OCI-LY7 (cell line): ENCODE data around the gene TRAF4. TPM values are rescaled to one million over a fixed set of nuclear protein-coding genes. Genes with fewer than 3 reads are reported as not detected.
A peak's percentile ranks its signal among the peaks of the same experiment; 100 is the strongest.

Experiments
- BruUV-seq: library from RNA; stranded (reverse); fragments of 400-500 nt; replicated peaks from 2 replicates; lab custom pipeline; 2021; lab: Mats Ljungman, UMichigan
- CTCF ChIA-PET: fragments of 300-600 bp; sonication (Branson Sonifier 250); formaldehyde crosslinking; loops from one replicate; lab custom pipeline; 2022; ENCODE audit warnings: antibody characterized with exemption; ENCODE audit not compliant: unreplicated experiment; lab: Charles Lee
- POLR2A ChIA-PET: fragments of 300-600 bp; sonication (Branson Sonifier 250); formaldehyde crosslinking; loops from one replicate; lab custom pipeline; 2022; ENCODE audit warnings: antibody characterized with exemption; lab: Charles Lee
- DNase-seq: peaks from one replicate; pipeline ENCODE4 v3.0.0-alpha.2; 2015; ENCODE audit warnings: low spot score
- H2AFZ ChIP-seq: fragments of 200-600 bp; sonication (generic), shearing (Covaris generic); 2 replicates; pipeline ENCODE4 v1.6.1; 2014; ENCODE audit warnings: mild to moderate bottlenecking, antibody characterized with exemption, low read length, moderate library complexity
- H3K27ac ChIP-seq: fragments of 200-600 bp; sonication (generic); 2 replicates; pipeline ENCODE4 v1.5.1; 2014; ENCODE audit warnings: mixed run types, low read depth, mild to moderate bottlenecking, moderate library complexity, low read length, inconsistent platforms; ENCODE audit not compliant: poor library complexity, severe bottlenecking
- H3K36me3 ChIP-seq: fragments of 200-600 bp; sonication (generic); 2 replicates; pipeline ENCODE4 v1.6.1; 2014; ENCODE audit warnings: mild to moderate bottlenecking, antibody characterized with exemption, low read length, moderate library complexity, mixed read lengths; ENCODE audit not compliant: insufficient read depth
- H3K4me1 ChIP-seq: fragments of 200-600 bp; sonication (generic); 2 replicates; pipeline ENCODE4 v1.5.1; 2014; ENCODE audit warnings: mild to moderate bottlenecking, low read length; ENCODE audit not compliant: insufficient read depth, poor library complexity, severe bottlenecking
- H3K4me2 ChIP-seq: fragments of 200-600 bp; sonication (generic); 2 replicates; pipeline ENCODE4 v1.6.1; 2014; ENCODE audit warnings: mild to moderate bottlenecking, low read length
- H3K4me3 ChIP-seq: fragments of 200-600 bp; sonication (generic); 2 replicates; pipeline ENCODE4 v1.5.1; 2014; ENCODE audit warnings: mild to moderate bottlenecking, low read depth, low read length; ENCODE audit not compliant: poor library complexity, severe bottlenecking
- H3K79me2 ChIP-seq: fragments of 200-600 bp; sonication (generic); 2 replicates; pipeline ENCODE4 v1.6.1; 2016; ENCODE audit warnings: low read depth, mild to moderate bottlenecking, low read length, moderate library complexity, mixed read lengths; ENCODE audit not compliant: insufficient read depth
- H3K9me2 ChIP-seq: fragments of 200-600 bp; sonication (generic); 2 replicates; pipeline ENCODE4 v1.6.1; 2016; ENCODE audit warnings: mild to moderate bottlenecking, low read length, mixed read lengths; ENCODE audit not compliant: insufficient read depth
- H3K9me3 ChIP-seq: fragments of 200-600 bp; sonication (generic); 2 replicates; pipeline ENCODE4 v1.6.1; 2014; ENCODE audit warnings: mild to moderate bottlenecking, mixed run types, low read length, mixed read lengths
- H4K20me1 ChIP-seq: fragments of 200-600 bp; sonication (generic); 2 replicates; pipeline ENCODE4 v1.6.1; 2014; ENCODE audit warnings: mild to moderate bottlenecking, antibody characterized with exemption, low read length, moderate library complexity, mixed read lengths; ENCODE audit not compliant: insufficient read depth
- CTCF ChIP-seq: fragments of 200-600 bp; sonication (generic); conservative IDR thresholded peaks from 2 replicates; pipeline ENCODE4 v1.5.1; 2014; ENCODE audit warnings: mild to moderate bottlenecking, antibody characterized with exemption, low read length, moderate library complexity, mixed read lengths
- EZH2phosphoT487 ChIP-seq: fragments of 200-600 bp; sonication (generic); IDR thresholded peaks from 2 replicates; pipeline ENCODE4 v1.6.1; 2018; ENCODE audit warnings: low read depth, borderline replicate concordance, mild to moderate bottlenecking, mixed run types, antibody characterized with exemption, low read length, moderate library complexity, mixed read lengths
- intact Hi-C: fragments of 100-400 bp; cut with micrococcal nuclease; formaldehyde crosslinking; loops from one replicate; pipeline ENCODE4 v1.10.0; 2022; ENCODE audit not compliant: unreplicated experiment
- total RNA-seq, 2 experiments: library from RNA; depleted of rRNA in 1 of 2; stranded (reverse); fragments of >200 nt in 1 of 2; shearing (Covaris generic) in 1 of 2; gene quantifications; 2 replicates each; pipeline ENCODE4 v1.2.3, GENCODE V29; 2014 to 2022

The TRAF4 gene
- total RNA-seq, 2 experiments from 2014 or later: 105 to 123 TPM

- Histone ChIP-seq H3K4me1 (no peaks in the 10 kb centered on the region), H3K27ac (no peak overlapping the region), H2AFZ (no peak overlapping the region), H3K4me2 (no peak overlapping the region), H4K20me1 (no peaks in the 10 kb centered on the region), H3K79me2 (no peaks in the 10 kb centered on the region), H3K9me3 (no peaks in the 10 kb centered on the region), H3K36me3 (peaks cover 83% of the 10 kb centered on the region), H3K4me3 (no peak overlapping the region), H3K9me2 (no peaks in the 10 kb centered on the region)
- POLR2A ChIA-PET: interaction anchor here (1.0 kb wide), 1 partner anchor 11 kb away, joined by 3 read pairs; no protein-coding TSS in a partner anchor
- CTCF ChIA-PET: no interaction called here
- TF ChIP-seq EZH2phosphoT487 (no peak), CTCF (no peak)
- no TSS peak for BruUV-seq
- intact Hi-C loops: no loop called here
- DNase-seq: no peak
Measured at GRCh38 chr17:28700278-28700677, 43.5 kb upstream of the TRAF4 start.

DNA sequence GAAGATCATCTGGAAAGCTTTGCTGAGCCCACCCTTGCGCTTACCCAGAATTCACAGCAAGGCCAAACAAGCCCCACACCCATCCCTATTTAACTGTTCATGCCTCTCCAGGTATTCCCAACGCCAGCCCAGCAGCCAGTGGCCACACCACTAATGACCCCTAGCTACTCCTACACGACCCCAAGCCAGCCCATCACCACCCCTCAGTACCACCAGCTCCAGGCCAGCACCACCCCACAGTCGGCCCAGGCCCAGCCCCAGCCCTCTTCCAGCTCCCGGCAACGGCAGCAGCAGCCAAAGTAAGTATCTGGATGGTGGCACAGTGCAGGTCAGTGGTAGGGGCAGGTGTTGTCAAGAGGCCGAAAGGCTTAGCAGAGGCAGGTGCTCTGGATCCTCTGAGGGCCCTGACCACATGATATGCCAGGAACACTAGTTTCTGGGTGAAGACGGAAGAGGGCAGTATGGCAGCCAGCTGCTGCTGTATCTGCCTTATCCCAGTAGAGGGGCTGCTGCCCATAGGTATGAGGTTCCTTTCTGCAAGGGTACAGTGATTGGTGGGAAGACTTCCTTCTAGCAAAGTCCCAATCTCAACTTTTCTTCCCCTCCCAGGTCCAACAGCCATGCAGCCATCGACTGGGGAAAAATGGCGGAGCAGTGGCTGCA, 42.9 kb upstream of the TRAF4 start:
- H3K27ac ChIP-seq: no peak overlapping the region

More for the DNA sequence above, 42.9 kb upstream of the TRAF4 start:
- Histone ChIP-seq H3K9me3 (no peaks in the 10 kb centered on the region), H2AFZ (no peak overlapping the region), H3K4me1 (no peaks in the 10 kb centered on the region), H3K79me2 (no peaks in the 10 kb centered on the region), H3K4me3 (no peak overlapping the region), H3K9me2 (no peaks in the 10 kb centered on the region), H4K20me1 (no peaks in the 10 kb centered on the region), H3K36me3 (peaks cover 76% of the 10 kb centered on the region), H3K4me2 (no peak overlapping the region)
- ChIA-PET CTCF (no interaction called here), POLR2A (interaction anchor here (1.0 kb wide), 1 partner anchor 10 kb away, joined by 3 read pairs; no protein-coding TSS in a partner anchor)
- TF ChIP-seq CTCF (peak; percentile 27; the same call in 1 of the 2 replicates), EZH2phosphoT487 (no peak)
- no TSS peak for BruUV-seq
- no peak for DNase-seq
- intact Hi-C loops: no loop called here
